H54 (cell line): Measurements from ENCODE around the gene FGD4.

ENCODE experiments used
- DNase-seq: peaks from one replicate; pipeline ENCODE4 v3.0.0; 2011; ENCODE audit warnings: low spot score, mixed read lengths; ENCODE audit not compliant: insufficient read length
- FAIRE-seq: peaks from 3 replicates; lab custom pipeline; 2011; peaks lifted over from hg19 to GRCh38; lab: Jason Lieb, UNC
- POLR2A ChIP-seq: IDR thresholded peaks from 2 replicates; pipeline ENCODE4 v1.6.1; 2011; ENCODE audit warnings: low read depth, mild to moderate bottlenecking, low read length

Gene FGD4

DNA sequence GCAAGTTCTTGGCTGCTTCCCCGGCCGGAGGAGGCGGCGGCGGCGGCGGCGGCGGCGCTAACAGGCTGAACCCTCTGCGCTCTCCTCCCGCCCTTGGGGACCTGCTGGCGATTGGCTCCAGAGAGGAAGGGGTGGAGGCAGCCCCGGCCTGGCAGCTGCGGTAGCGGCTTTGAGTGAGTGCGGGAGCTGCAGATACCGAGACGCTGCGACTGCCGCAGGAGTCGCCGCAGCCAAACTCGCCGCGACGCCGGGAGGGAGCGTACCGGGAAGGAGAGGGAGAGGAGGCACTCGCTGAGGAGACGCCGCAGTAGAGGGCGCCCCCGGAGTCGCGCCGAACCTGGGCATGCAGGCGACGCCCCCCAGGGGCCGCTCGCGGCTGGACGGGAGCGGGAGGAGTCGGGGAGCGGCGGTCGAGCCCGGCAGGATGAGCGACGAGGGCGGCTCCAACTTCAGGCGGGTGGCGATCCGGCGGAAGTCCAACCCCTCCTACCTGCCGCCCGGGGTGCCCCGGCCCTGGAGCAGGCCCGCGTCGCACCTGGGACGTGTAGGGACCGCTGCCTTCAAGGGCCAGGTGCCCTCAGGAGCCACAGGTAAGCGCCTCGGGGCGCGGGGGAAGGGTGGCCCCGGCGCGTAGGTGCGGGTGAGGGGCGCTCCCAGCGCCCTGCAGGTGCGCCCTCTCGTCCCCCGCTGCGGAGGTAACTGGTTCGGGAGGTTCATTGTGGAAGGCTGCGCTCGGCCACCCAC, at the start of gene FGD4:
Gene FGD4, plus strand, starts transcription at position 189 of the 744 bp plus-strand sequence.
- TF ChIP-seq POLR2A: peak; percentile 56
- FAIRE-seq (no peak), DNase-seq (peak; percentile 92)

GRCh38 chr12:32353540-32353939, 45.8 kb upstream of the FGD4 start:
- FAIRE-seq: no peak
- no peak for DNase-seq
- no peak for TF ChIP-seq POLR2A

DNA sequence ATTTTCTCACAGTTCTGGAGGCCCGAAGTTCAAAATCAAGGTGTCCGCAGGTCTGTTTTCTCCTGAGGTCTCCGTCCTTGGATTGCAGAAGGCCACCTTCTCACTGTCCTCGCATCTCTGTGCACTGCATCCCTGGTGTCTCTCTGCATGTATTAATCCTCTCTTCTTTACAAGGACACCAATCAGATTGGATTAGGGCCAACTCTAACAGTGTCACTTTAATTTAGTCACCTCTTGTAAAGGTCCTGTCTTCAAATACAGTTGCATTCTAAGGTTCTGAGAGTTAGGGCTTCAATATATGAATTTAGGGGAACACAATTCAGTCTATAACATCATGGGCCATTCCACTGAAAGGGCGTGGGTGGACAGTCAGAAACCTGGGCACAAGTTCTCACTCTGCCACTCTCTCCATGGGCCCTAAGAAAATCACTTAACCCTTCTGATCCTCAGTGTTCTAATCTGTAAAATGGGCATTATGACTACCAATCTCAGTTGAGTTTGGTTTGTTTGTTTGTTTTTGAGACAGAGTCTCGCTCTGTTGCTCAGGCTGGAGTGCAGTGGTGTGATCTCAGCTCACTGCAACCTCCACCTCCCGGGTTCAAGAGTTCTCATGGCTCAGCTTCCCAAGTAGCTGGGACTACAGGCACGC, 41.6 kb upstream of the FGD4 start:
- DNase-seq (no peak), FAIRE-seq (no peak)
- no peak for TF ChIP-seq POLR2A

DNA sequence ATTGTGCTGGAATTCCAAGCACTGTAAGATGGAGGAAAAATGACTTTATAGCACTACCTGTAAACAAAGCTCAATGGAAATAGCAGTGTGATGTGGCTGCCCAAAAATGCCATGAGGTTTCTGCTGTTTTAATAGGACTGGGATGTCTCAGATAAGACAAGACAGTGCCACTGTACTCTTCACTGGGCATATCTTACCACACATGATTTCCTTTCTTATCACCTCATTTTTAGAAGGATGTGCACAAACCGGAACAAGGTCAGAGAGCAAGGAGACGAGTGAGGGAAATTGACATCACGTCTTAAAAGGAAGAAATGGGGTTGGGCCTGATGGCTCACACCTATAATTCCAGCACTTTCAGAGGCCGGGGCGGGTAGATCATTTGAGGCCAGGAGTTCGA, 38.4 kb upstream of the FGD4 start:
- TF ChIP-seq POLR2A: no peak
- no peak for DNase-seq
- no peak for FAIRE-seq

GRCh38 chr12:32362892-32363291, 36.5 kb upstream of the FGD4 start:
- FAIRE-seq (no peak), DNase-seq (no peak)
- no peak for TF ChIP-seq POLR2A

DNA sequence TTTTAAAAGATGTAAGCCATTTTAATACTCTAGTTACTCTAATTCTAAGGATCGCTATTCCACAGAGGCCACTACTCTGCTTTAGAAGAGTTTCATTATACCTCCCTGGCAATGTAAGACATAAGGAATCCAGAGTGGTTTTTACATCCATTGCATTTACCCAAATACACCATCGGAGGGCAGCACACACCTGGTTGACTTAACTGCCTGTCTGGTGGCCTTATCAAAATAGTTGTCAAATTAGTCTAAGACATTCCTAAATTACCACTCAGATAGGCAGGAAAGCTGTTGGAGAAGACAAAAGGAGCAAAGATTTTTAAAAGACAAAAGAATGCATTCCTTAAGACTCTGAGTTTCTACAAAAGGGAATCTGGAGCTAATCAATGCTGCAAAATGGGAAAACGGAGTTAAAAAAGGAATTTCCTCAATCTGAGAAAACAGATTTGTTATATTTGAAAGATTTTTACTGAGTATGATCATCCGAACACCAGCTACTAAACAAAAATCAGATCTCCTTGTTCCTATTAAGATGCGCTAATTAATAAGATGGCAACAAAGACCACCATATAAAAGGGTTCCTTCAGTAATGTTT, 33.8 kb upstream of the FGD4 start:
- DNase-seq: peak; percentile 26

DNA sequence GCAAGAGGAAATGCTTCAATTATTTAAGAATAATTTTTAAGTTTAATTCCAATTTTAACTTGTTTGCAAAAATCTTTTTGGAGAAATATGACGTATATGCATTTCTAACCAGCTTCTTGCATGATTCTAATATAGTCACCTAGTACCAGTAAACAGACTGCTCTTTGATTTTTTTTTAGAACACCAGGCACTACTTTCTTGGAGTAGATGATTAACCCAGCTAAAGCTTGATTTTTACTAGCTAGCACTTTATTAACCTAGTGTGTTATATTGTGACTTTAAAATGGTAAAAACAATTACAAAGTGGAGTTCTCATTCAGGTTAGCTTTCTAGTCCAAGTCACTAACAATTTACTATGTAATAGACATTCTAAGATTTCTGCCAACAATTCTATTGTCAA, 32.6 kb upstream of the FGD4 start:
- no peak for TF ChIP-seq POLR2A
- FAIRE-seq (no peak), DNase-seq (no peak)

More for the DNA sequence above, 33.8 kb upstream of the FGD4 start:
- TF ChIP-seq POLR2A: no peak
- peak; percentile 86 for FAIRE-seq

GRCh38 chr12:32367381-32367780, 32.0 kb upstream of the FGD4 start:
- TF ChIP-seq POLR2A: no peak
- FAIRE-seq (no peak), DNase-seq (no peak)

DNA sequence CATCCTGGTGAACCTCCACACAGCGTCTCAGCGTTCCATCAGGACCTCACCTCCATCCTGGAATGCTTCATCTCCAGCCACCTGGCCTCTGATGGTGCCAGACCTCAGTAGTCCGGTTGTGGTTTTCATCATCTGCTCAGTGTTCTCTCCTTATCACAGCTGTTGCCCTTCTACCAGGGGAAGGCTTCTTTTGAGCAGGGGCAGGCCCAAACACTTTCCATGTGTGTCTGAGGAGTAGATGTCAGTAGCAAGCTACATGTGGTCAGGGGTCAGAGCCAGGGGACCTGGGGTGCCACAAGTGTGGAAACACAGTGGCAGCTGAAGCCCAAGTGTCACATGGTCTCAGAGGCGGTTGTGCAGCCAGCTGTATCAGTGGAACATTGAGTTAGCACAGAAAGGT, 30.2 kb upstream of the FGD4 start:
- no peak for TF ChIP-seq POLR2A
- no peak for FAIRE-seq
- DNase-seq: no peak

- FAIRE-seq: no peak
- DNase-seq: no peak
These were observed 21.9 kb upstream of the FGD4 start for GRCh38 chr12:32377344-32378055.

GRCh38 chr12:32379213-32379612, 20.1 kb upstream of the FGD4 start:
- no peak for TF ChIP-seq POLR2A
- no peak for FAIRE-seq

More at GRCh38 chr12:32377344-32378055, 21.9 kb upstream of the FGD4 start:
- no peak for TF ChIP-seq POLR2A

DNA sequence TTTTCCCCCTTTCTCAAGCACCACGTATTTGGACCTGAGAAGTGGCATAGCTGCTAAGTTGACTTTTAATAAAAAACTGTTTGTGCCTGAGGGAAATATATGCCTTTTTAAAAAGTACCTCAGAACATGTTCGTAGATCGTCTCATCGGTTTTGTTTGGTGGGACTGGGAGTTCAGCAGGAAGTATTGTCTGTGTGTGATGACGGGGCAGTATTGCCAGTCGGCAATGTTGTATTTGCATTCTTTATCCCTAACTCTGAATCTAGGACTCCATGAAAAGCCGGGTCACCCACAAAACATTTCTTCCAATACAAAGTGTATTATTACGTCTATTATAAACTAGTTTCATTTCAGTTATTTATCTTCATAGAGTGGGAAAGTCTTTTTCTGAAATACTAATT, 19.7 kb upstream of the FGD4 start:
- FAIRE-seq: no peak
- DNase-seq: no peak
- TF ChIP-seq POLR2A: no peak

More at GRCh38 chr12:32379213-32379612, 20.1 kb upstream of the FGD4 start:
- no peak for DNase-seq

DNA sequence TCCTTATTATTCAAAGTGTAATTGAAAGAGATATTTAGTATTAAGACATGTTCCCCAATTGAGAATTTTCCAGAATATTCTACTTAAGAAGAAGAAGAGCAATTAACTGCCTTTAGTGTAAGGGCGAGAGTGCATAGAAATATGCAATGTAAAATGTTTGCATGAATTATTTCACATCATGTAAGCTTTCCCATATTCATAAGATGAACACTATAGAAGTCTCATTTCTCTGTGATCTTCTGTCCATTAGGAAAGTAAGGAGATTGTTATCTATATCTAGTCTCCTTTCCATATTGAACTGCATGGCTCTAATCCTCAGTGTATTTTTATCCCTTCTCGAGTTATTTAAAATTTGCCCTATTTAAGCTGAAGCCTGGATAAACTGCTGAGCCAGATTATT, 17.1 kb upstream of the FGD4 start:
- TF ChIP-seq POLR2A: no peak
- no peak for DNase-seq
- no peak for FAIRE-seq

- FAIRE-seq (no peak), DNase-seq (no peak)
- no peak for TF ChIP-seq POLR2A
These were observed 8.7 kb upstream of the FGD4 start for GRCh38 chr12:32390572-32391219.
